Fibroblast of the aortic adventitia (primary cell): Measurements from ENCODE around the gene MOV10L1. TPM values are rescaled to one million over a fixed set of nuclear protein-coding genes. Genes with fewer than 3 reads are reported as not detected.
"Not testable (repeated sequence)": the region's sequence is repeated elsewhere in the genome, so short reads cannot be mapped to it uniquely, and the experiment has no call there.

ENCODE experiments used
- DNase-seq: peaks from one replicate; pipeline ENCODE4 v3.0.0-alpha.2; 2010; ENCODE audit warnings: low read depth
- H3K4me3 ChIP-seq: 2 replicates; pipeline ENCODE4 v1.5.1; 2011; ENCODE audit warnings: low read depth, mild to moderate bottlenecking, control low read depth, low read length, moderate library complexity
- total RNA-seq: library from RNA; depleted of rRNA; stranded (reverse); fragments of >200 nt; gene quantifications from 2 replicates; pipeline ENCODE4 v1.2.3, GENCODE V29; 2012; ENCODE audit warnings: low replicate concordance
- TF ChIP-seq, protein P1 (sequence below): IDR thresholded peaks from 2 replicates; pipeline ENCODE4 v1.5.1; 2011; ENCODE audit warnings: mild to moderate bottlenecking, low read length, control low read depth, inconsistent platforms; ENCODE audit not compliant: insufficient read depth

MOV10L1 gene
- total RNA-seq, 1 donor, result 5.1 TPM

DNA sequence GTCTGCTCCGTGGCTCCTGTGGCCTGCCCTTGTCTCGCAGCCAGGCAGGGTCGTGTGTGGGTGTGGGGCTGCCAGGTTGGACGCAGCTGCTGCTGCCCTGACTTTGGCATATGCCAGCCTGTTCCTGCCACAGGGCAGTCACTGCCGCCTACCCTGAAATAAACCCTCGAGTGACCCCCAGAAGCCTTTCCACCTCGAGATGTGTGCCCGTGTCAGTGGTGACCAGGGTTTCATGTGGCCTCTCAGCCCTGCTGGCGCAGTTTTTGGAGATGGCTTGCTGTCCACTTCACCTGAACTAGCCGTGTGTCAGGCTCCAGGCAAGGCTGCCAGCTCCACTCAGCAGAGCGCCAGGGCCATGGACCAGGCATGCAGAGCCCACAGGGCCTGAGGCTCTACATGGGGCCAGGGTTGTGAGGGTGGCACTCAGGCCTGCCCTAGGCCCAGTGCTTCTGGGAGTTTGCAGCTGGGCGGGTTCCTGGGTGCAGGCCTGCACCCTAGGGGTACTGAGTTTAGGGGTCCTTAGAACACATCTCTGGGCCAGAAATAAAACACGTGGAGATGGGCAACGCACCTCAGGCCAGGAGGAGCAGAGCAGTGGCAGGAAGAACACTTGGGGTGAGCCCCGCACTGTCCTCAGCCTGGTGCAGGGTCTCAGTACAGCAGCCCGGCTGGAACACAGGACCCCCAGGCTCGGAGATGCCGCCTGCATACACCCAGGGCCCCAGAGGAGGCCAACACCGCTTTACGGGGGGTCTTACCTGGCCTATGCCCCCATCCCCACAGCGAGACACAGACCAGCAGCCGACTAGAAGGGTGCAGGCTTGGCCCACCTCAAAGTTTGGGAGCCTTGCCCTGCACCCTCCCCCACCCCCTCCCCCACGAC is 71.9 kb downstream of the MOV10L1 start:
- DNase-seq, result no peak
- TF ChIP-seq, protein P1, sequence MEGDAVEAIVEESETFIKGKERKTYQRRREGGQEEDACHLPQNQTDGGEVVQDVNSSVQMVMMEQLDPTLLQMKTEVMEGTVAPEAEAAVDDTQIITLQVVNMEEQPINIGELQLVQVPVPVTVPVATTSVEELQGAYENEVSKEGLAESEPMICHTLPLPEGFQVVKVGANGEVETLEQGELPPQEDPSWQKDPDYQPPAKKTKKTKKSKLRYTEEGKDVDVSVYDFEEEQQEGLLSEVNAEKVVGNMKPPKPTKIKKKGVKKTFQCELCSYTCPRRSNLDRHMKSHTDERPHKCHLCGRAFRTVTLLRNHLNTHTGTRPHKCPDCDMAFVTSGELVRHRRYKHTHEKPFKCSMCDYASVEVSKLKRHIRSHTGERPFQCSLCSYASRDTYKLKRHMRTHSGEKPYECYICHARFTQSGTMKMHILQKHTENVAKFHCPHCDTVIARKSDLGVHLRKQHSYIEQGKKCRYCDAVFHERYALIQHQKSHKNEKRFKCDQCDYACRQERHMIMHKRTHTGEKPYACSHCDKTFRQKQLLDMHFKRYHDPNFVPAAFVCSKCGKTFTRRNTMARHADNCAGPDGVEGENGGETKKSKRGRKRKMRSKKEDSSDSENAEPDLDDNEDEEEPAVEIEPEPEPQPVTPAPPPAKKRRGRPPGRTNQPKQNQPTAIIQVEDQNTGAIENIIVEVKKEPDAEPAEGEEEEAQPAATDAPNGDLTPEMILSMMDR, result no peak
- H3K4me3 ChIP-seq, result no peak overlapping the region

- TF ChIP-seq, protein P1, result no peak
- no peak for DNase-seq
- no peak overlapping the region for H3K4me3 ChIP-seq
Observed at GRCh38 chr22:50162391-50162956, 72.7 kb downstream of the MOV10L1 start.

GRCh38 chr22:50165436-50166123 is 75.8 kb downstream of the MOV10L1 start:
- no peak for DNase-seq
- TF ChIP-seq, protein P1, result no peak
- H3K4me3 ChIP-seq, result no peak overlapping the region

DNA sequence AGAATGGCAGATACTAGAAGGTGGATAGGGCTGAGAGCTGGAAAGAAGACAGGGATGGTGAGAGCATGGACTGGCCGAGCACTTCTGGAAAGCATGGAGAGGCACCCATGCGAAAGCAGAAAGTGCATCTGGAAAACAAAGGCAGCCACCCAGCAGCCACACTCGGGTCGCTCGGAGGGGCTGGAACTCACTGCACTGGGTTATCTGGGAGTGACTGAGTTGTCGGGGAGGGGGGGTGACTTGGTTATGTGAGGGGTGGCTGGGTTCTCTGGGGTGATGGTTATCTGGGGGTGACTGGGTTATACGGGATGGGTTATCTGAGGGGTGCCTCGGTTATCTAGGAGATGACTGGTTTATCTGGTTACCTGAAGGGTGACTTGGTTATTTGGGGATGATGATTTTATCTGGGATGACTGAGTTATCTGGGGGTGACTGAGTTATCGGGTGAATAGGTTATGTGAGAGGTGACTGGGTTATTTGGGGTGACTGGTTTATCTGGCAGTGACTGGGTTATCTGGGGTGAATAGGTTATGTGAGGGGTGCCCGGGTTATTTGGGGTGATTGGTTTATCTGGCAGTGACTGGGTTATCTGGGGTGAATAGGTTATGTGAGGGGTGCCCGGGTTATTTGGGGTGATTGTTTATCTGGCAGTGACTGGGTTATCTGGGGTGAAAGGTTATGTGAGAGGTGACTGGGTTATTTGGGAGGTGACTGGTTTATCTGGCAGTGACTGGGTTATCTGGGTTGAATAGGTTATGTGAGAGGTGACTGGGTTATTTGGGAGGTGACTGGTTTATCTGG is 78.1 kb downstream of the MOV10L1 start:
- DNase-seq, result no peak
- TF ChIP-seq, protein P1, result no peak
- no peak overlapping the region for H3K4me3 ChIP-seq

DNA sequence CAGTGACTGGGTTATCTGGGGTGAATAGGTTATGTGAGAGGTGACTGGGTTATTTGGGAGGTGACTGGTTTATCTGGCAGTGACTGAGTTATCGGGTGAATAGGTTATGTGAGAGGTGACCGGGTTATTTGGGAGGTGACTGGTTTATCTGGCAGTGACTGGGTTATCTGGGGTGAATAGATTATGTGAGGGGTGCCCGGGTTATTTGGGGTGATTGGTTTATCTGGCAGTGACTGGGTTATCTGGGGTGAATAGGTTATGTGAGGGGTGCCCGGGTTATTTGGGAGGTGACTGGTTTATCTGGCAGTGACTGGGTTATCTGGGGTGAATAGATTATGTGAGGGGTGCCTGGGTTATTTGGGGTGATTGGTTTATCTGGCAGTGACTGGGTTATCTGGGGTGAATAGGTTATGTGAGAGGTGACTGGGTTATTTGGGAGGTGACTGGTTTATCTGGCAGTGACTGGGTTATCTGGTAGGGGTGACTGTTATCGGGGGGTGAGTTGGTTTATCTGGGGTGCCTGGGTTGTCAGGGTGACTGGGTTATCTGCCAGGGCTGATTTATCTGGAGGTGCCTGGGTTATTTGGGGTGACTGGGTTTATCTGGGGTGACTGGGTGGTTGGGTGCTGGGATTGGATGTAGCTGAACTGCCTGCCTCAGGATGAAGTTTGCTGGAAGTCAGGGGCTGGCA is 78.8 kb downstream of the MOV10L1 start:
- not testable (repeated sequence) for DNase-seq, H3K4me3 ChIP-seq

DNA sequence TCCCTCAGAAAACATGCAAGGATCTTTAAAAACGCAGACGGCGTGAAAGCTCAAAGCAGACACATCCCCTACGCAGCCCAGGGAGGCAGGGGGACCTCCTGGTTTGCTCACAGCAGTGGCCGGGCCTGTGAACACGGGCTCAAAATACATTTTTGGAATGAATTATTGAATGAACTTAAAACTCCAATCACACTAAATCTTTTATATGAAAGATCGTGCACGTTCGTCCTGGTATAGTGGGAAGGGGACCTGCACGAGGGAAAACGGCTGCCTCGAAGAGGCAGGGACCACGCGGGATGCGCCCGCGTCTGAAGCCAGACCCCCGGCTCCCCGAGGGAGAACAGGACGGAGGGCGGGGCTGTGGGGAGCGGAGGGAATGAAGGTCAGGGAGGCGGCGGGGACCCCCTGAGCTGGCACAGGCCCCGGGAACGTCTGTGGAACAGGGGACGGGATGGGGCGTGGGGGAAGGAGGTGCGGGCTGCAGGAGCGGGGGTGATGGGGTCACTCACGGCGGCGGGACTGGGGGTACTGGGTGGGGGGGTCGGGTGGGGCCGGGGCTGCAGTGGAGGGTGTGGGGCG is 79.5 kb downstream of the MOV10L1 start:
- H3K4me3 ChIP-seq, result no peak overlapping the region
- TF ChIP-seq, protein P1, result no peak
- DNase-seq, result no peak
